NT2/D1 (cell line): Measurements from ENCODE around the gene HIRA.

Experiments used
- DNase-seq: peaks from one replicate; pipeline ENCODE4 v3.0.0-alpha.2; 2011; ENCODE audit warnings: low read depth, low spot score
- H3K27me3 ChIP-seq: 2 replicates; pipeline ENCODE4 v1.6.0; 2011; ENCODE audit warnings: mild to moderate bottlenecking; ENCODE audit not compliant: insufficient read length, insufficient read depth
- H3K36me3 ChIP-seq: 2 replicates; pipeline ENCODE4 v1.6.1; 2011; ENCODE audit warnings: mild to moderate bottlenecking, low read length, mixed read lengths; ENCODE audit not compliant: insufficient read depth, insufficient read length
- H3K4me1 ChIP-seq: 2 replicates; pipeline ENCODE4 v1.5.1; 2011; ENCODE audit not compliant: insufficient read depth, insufficient read length
- H3K4me3 ChIP-seq: 2 replicates; pipeline ENCODE4 v1.5.1; 2011; ENCODE audit warnings: low read depth; ENCODE audit not compliant: insufficient read length
- H3K9ac ChIP-seq: 2 replicates; pipeline ENCODE4 v1.6.0; 2011; ENCODE audit warnings: low read depth; ENCODE audit not compliant: insufficient read length
- H3K9me3 ChIP-seq: 2 replicates; pipeline ENCODE4 v1.5.1; 2011; ENCODE audit warnings: mild to moderate bottlenecking, low read length; ENCODE audit not compliant: insufficient read depth
- SUZ12 ChIP-seq: IDR thresholded peaks from 2 replicates; pipeline ENCODE4 v1.6.1; 2011; ENCODE audit not compliant: insufficient read length, insufficient read depth; ENCODE audit errors: extremely low read depth
- YY1 ChIP-seq: IDR thresholded peaks from 2 replicates; pipeline ENCODE4 v1.6.1; 2011; ENCODE audit not compliant: insufficient read length, insufficient read depth
- ZNF274 ChIP-seq: IDR thresholded peaks from 2 replicates; pipeline ENCODE4 v1.6.1; 2011; ENCODE audit warnings: mild to moderate bottlenecking, low read depth, low read length

HIRA gene

GRCh38 chr22:19429950-19430889 is 1.3 kb downstream of the HIRA start:
- H3K36me3 ChIP-seq, result peaks cover 44% of the 10 kb centered on the region
- H3K27me3 ChIP-seq, result no peaks in the 10 kb centered on the region
- peak overlapping the region; percentile 94 for H3K9ac ChIP-seq
- no peak for DNase-seq
- H3K4me3 ChIP-seq, result peak overlapping the region; percentile 94
- peaks cover 2% of the 10 kb centered on the region for H3K4me1 ChIP-seq
- no peak for TF ChIP-seq YY1
- no peak for TF ChIP-seq ZNF274
- TF ChIP-seq SUZ12, result no peak
- H3K9me3 ChIP-seq, result no peaks in the 10 kb centered on the region

GRCh38 chr22:19424186-19424500 is 7.4 kb downstream of the HIRA start:
- H3K9ac ChIP-seq, result no peak overlapping the region
- no peaks in the 10 kb centered on the region for H3K9me3 ChIP-seq
- TF ChIP-seq YY1 (no peak), ZNF274 (no peak), SUZ12 (no peak)
- no peak for DNase-seq
- H3K4me1 ChIP-seq, result peaks cover 6% of the 10 kb centered on the region
- peaks cover 34% of the 10 kb centered on the region for H3K36me3 ChIP-seq
- H3K4me3 ChIP-seq, result no peak overlapping the region
- H3K27me3 ChIP-seq, result no peaks in the 10 kb centered on the region

- Histone ChIP-seq H3K9ac (no peak overlapping the region), H3K4me1 (peaks cover 6% of the 10 kb centered on the region), H3K36me3 (peaks cover 24% of the 10 kb centered on the region), H3K4me3 (no peak overlapping the region), H3K9me3 (no peaks in the 10 kb centered on the region), H3K27me3 (no peaks in the 10 kb centered on the region)
- DNase-seq, result no peak
- TF ChIP-seq ZNF274 (no peak), YY1 (no peak), SUZ12 (no peak)
Measured at GRCh38 chr22:19422440-19423301, 8.9 kb downstream of the HIRA start.

GRCh38 chr22:19420321-19420720 is 11.2 kb downstream of the HIRA start:
- Histone ChIP-seq H3K9ac (no peak overlapping the region), H3K9me3 (no peaks in the 10 kb centered on the region), H3K36me3 (peaks cover 10% of the 10 kb centered on the region), H3K4me3 (no peak overlapping the region), H3K27me3 (no peaks in the 10 kb centered on the region), H3K4me1 (peaks cover 6% of the 10 kb centered on the region)
- no peak for DNase-seq
- no peak for TF ChIP-seq YY1
- no peak for TF ChIP-seq SUZ12
- no peak for TF ChIP-seq ZNF274

GRCh38 chr22:19419464-19420178 is 11.9 kb downstream of the HIRA start:
- Histone ChIP-seq H3K4me3 (no peak overlapping the region), H3K36me3 (peaks cover 4% of the 10 kb centered on the region), H3K9ac (no peak overlapping the region), H3K4me1 (peaks cover 6% of the 10 kb centered on the region), H3K27me3 (no peaks in the 10 kb centered on the region), H3K9me3 (no peaks in the 10 kb centered on the region)
- DNase-seq, result no peak
- no peak for TF ChIP-seq ZNF274
- TF ChIP-seq YY1, result no peak

- Histone ChIP-seq H3K9me3 (no peaks in the 10 kb centered on the region), H3K4me3 (no peak overlapping the region), H3K36me3 (no peaks in the 10 kb centered on the region), H3K27me3 (no peaks in the 10 kb centered on the region), H3K9ac (no peak overlapping the region), H3K4me1 (peaks cover 6% of the 10 kb centered on the region)
- no peak for DNase-seq
- no peak for TF ChIP-seq YY1
- TF ChIP-seq SUZ12, result no peak
- TF ChIP-seq ZNF274, result no peak
Measured at GRCh38 chr22:19419086-19419463, 12.5 kb downstream of the HIRA start.
